ENCODE results near the gene DIPK2A. TPM values are rescaled to one million over a fixed set of nuclear protein-coding genes. Genes with fewer than 3 reads are reported as not detected.

Gene DIPK2A
- total and polyA plus RNA-seq, 2 of the 13 experiments (the other 11 are each of a cell fraction or from before 2014, with no cell fraction given) = 5.8 to 8.0 TPM

DNA sequence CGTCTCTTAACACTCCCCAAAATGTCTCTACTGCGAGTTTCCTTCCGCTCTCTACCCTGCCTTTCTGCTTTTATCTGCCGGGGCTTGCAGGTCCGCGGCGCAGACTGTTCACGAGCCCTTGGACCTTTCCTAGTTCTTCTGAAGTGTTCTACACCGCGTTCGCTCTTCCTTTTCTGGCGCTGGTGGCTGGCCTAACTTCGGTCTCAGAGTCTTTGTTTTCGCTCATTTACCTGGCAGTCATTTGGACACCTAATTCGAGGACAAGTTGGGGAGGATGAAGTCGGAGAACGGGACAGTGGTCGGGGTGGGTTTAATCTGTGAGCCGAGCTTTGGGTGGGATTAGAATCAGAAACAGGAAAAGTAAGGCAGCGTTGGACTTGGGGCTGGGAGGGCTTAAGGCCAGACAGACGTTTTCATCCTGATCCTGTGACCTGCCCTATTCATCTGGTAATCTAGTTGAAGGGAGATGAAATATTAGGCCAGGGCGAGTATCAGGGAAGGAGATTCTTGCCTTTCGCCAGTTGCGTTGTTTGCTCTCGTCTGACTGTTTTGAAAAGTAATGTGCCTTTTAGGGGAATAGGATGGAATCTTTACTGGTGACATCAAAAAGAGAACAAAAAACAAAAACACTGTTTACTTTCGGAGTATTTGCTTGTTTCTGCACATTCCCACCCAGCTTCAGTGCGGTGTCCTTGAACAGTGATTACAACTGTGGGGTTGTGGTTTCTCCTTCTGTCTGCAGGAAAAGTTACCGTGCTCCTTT lies 1.8 kb downstream of the DIPK2A start (continued):
- TF ChIP-seq, protein P1, sequence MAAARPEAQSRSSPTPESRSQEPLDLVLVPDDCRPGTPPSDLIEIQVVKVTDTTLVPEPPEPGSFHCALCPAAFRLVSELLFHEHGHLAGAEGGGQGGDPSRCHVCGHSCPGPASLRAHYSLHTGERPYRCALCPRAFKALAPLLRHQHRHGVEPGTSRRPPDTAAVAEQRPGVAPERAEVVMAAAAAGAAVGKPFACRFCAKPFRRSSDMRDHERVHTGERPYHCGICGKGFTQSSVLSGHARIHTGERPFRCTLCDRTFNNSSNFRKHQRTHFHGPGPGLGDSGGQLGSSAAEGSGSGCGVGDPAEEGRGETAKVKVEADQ (CRISPR knock-in tag; IDR thresholded peaks at IDR 0.05; ENCODE audit: borderline replicate concordance) = no peak
- TF ChIP-seq FLYWCH1 (CRISPR knock-in tag; IDR thresholded peaks at IDR 0.05) = no peak
- no peak for TF ChIP-seq NBN (conservative IDR thresholded peaks at IDR 0.05)
- TF ChIP-seq HNRNPUL1 (IDR thresholded peaks at IDR 0.05; ENCODE audit: low read depth, low read length) = no peak
- TF ChIP-seq SPEN (CRISPR knock-in tag; IDR thresholded peaks at IDR 0.05; ENCODE audit: low read depth) = no peak
- no peak for TF ChIP-seq ZNF563 (CRISPR knock-in tag; IDR thresholded peaks at IDR 0.05)
- peak; percentile 52; the same call in 1 of the 2 replicates for TF ChIP-seq NFIC (IDR thresholded peaks at IDR 0.05; ENCODE audit: low read length)
- TF ChIP-seq FOXO1 (CRISPR knock-in tag; IDR thresholded peaks at IDR 0.05) = peak; percentile 50; the same call in 1 of the 2 replicates
- TF ChIP-seq, protein P2, sequence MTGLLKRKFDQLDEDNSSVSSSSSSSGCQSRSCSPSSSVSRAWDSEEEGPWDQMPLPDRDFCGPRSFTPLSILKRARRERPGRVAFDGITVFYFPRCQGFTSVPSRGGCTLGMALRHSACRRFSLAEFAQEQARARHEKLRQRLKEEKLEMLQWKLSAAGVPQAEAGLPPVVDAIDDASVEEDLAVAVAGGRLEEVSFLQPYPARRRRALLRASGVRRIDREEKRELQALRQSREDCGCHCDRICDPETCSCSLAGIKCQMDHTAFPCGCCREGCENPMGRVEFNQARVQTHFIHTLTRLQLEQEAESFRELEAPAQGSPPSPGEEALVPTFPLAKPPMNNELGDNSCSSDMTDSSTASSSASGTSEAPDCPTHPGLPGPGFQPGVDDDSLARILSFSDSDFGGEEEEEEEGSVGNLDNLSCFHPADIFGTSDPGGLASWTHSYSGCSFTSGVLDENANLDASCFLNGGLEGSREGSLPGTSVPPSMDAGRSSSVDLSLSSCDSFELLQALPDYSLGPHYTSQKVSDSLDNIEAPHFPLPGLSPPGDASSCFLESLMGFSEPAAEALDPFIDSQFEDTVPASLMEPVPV (CRISPR knock-in tag; IDR thresholded peaks at IDR 0.05) = 0 out of 2 replicates have a peak, but pooled peaks have one; percentile 0
- TF ChIP-seq BRCA1 (CRISPR knock-in tag; IDR thresholded peaks at IDR 0.05) = no peak
- no peak for TF ChIP-seq ZNF446 (CRISPR knock-in tag; IDR thresholded peaks at IDR 0.05)
- no peak for TF ChIP-seq HOXA9 (CRISPR knock-in tag; IDR thresholded peaks at IDR 0.05; ENCODE audit: borderline replicate concordance)
- TF ChIP-seq MBD4 (IDR thresholded peaks at IDR 0.05; ENCODE audit: borderline replicate concordance, low read length) = no peak
- no peak for TF ChIP-seq ZFP36L1 (CRISPR knock-in tag; IDR thresholded peaks at IDR 0.05)
- no peak for TF ChIP-seq RFX1 (IDR thresholded peaks at IDR 0.05)
- no peak for TF ChIP-seq FOXA1 (IDR thresholded peaks at IDR 0.05)
- peak; percentile 63 for TF ChIP-seq FOXA1 (CRISPR knock-in tag; IDR thresholded peaks at IDR 0.05)
- TF ChIP-seq ZNF256 (CRISPR knock-in tag; conservative IDR thresholded peaks at IDR 0.05) = no peak
- TF ChIP-seq, protein P3, sequence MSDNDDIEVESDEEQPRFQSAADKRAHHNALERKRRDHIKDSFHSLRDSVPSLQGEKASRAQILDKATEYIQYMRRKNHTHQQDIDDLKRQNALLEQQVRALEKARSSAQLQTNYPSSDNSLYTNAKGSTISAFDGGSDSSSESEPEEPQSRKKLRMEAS (IDR thresholded peaks at IDR 0.05) = no peak
- TF ChIP-seq ZC3H13 (CRISPR knock-in tag; IDR thresholded peaks at IDR 0.05) = no peak
- TF ChIP-seq FOXK2 (IDR thresholded peaks at IDR 0.05) = no peak
- TF ChIP-seq, protein P4, sequence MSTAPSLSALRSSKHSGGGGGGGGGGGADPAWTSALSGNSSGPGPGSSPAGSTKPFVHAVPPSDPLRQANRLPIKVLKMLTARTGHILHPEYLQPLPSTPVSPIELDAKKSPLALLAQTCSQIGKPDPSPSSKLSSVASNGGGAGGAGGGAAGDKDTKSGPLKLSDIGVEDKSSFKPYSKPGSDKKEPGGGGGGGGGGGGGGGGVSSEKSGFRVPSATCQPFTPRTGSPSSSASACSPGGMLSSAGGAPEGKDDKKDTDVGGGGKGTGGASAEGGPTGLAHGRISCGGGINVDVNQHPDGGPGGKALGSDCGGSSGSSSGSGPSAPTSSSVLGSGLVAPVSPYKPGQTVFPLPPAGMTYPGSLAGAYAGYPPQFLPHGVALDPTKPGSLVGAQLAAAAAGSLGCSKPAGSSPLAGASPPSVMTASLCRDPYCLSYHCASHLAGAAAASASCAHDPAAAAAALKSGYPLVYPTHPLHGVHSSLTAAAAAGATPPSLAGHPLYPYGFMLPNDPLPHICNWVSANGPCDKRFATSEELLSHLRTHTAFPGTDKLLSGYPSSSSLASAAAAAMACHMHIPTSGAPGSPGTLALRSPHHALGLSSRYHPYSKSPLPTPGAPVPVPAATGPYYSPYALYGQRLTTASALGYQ (CRISPR knock-in tag; IDR thresholded peaks at IDR 0.05) = peak; percentile 77; the same call in 1 of the 2 replicates
- no peak for TF ChIP-seq REPIN1 (CRISPR knock-in tag; IDR thresholded peaks at IDR 0.05; ENCODE audit: borderline replicate concordance, low read depth)
- no peak; the same call in 1 of the 2 replicates for TF ChIP-seq KDM5A (IDR thresholded peaks at IDR 0.05; ENCODE audit: borderline replicate concordance, low read length)
- TF ChIP-seq, protein P5, sequence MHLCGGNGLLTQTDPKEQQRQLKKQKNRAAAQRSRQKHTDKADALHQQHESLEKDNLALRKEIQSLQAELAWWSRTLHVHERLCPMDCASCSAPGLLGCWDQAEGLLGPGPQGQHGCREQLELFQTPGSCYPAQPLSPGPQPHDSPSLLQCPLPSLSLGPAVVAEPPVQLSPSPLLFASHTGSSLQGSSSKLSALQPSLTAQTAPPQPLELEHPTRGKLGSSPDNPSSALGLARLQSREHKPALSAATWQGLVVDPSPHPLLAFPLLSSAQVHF (CRISPR knock-in tag; IDR thresholded peaks at IDR 0.05) = no peak
- no peak for TF ChIP-seq SOX6 (IDR thresholded peaks at IDR 0.05)
- TF ChIP-seq SOX6 (CRISPR knock-in tag; IDR thresholded peaks at IDR 0.05) = peak; percentile 82
- TF ChIP-seq ZKSCAN8 (CRISPR knock-in tag; IDR thresholded peaks at IDR 0.05; ENCODE audit: borderline replicate concordance) = peak; percentile 58; the same call in 1 of the 2 replicates
- no peak for TF ChIP-seq SIN3B (IDR thresholded peaks at IDR 0.05; ENCODE audit: low read length)

Data from HepG2 (cell line).